T-cell (primary cell): ENCODE measurements around the gene UQCRC2. TPM values are rescaled to one million over a fixed set of nuclear protein-coding genes. Genes with fewer than 3 reads are reported as not detected.
A peak's percentile ranks its signal among the peaks of the same experiment; 100 is the strongest.

ENCODE experiments used
- ATAC-seq, 4 experiments: fragments of 200-7000 bp in 3 of 4; fragments of 150-1000 bp in 1 of 4; cut with Tn5 transposase; replicated peaks in 1 of 4; 1 replicate in 3 of 4; 2 replicates in 1 of 4; pipeline ENCODE4 v1.10.0; 2021; ENCODE audit warnings: moderate library complexity in 3 of 4, mild to moderate bottlenecking in 2 of 4, moderate number of reproducible peaks in 1 of 4
- CTCF ChIA-PET, 2 donors: fragments of 300-600 bp; sonication (Branson Sonifier 250); formaldehyde crosslinking; loops; one replicate each; lab custom pipeline; 2022; ENCODE audit warnings: antibody characterized with exemption in 2 of 2; lab: Charles Lee
- POLR2A ChIA-PET, 2 donors: fragments of 300-600 bp; sonication (Branson Sonifier 250); formaldehyde crosslinking; loops; one replicate each; lab custom pipeline; 2022; ENCODE audit warnings: antibody characterized with exemption in 2 of 2; lab: Charles Lee
- DNase-seq, 35 experiments: peaks; one replicate each; pipeline versions ENCODE4 v3.0.0 to v3.0.0-alpha.2; 2013 to 2023
- H3K27ac ChIP-seq: one replicate; pipeline ENCODE4 v1.5.1; 2013; ENCODE audit warnings: low read length
- H3K27me3 ChIP-seq, 2 experiments: replicated peaks in 1 of 2; 1 replicate in 1 of 2; 2 replicates in 1 of 2; pipeline versions ENCODE4 v1.6.1 to v1.7.0; 2013; ENCODE audit warnings: low read length in 1 of 2, mixed read lengths in 1 of 2; ENCODE audit not compliant: control insufficient read depth in 2 of 2, insufficient read depth in 2 of 2; ENCODE audit errors: extremely low read depth in 1 of 2
- H3K36me3 ChIP-seq, 2 donors: 1 replicate in 1 of 2; 2 replicates in 1 of 2; pipeline versions ENCODE4 v1.6.1 to v1.7.0; 2013; ENCODE audit warnings: low read length in 1 of 2; ENCODE audit not compliant: control insufficient read depth in 2 of 2, insufficient read depth in 1 of 2; ENCODE audit errors: extremely low read depth in 1 of 2
- H3K4me1 ChIP-seq, 2 experiments: 1 replicate in 1 of 2; 2 replicates in 1 of 2; pipeline versions ENCODE4 v1.6.1 to v1.7.0; 2013; ENCODE audit warnings: low read length in 2 of 2, mixed read lengths in 1 of 2; ENCODE audit not compliant: insufficient read depth in 2 of 2, control insufficient read depth in 1 of 2; ENCODE audit errors: extremely low read depth in 1 of 2
- H3K4me3 ChIP-seq, 2 donors: 1 replicate in 1 of 2; 2 replicates in 1 of 2; pipeline versions ENCODE4 v1.5.1 to v1.7.0; 2013; ENCODE audit warnings: mild to moderate bottlenecking in 2 of 2, low read length in 1 of 2, moderate library complexity in 1 of 2; ENCODE audit not compliant: control insufficient read depth in 1 of 2; ENCODE audit errors: extremely low read depth in 1 of 2
- H3K9me3 ChIP-seq: 2 replicates; pipeline ENCODE4 v1.7.0; 2013
- H3K27ac Mint-ChIP-seq, 2 donors: one replicate each; pipeline ENCODE4 v1.8.0; 2020 to 2021; ENCODE audit warnings: mild to moderate bottlenecking in 2 of 2, mixed read lengths in 2 of 2
- H3K27me3 Mint-ChIP-seq, 2 donors: one replicate each; pipeline ENCODE4 v1.8.0; 2021 to 2022; ENCODE audit warnings: mixed read lengths in 2 of 2
- H3K36me3 Mint-ChIP-seq: one replicate; pipeline ENCODE4 v1.8.0; 2021; ENCODE audit warnings: mixed read lengths
- H3K4me1 Mint-ChIP-seq, 3 donors: one replicate each; pipeline ENCODE4 v1.8.0; 2020 to 2022; ENCODE audit warnings: mixed read lengths in 3 of 3, mild to moderate bottlenecking in 1 of 3
- H3K4me3 Mint-ChIP-seq, 3 donors: one replicate each; pipeline ENCODE4 v1.8.0; 2020 to 2022; ENCODE audit warnings: mild to moderate bottlenecking in 3 of 3, mixed read lengths in 3 of 3, moderate library complexity in 3 of 3
- H3K9me3 Mint-ChIP-seq, 3 donors: one replicate each; pipeline ENCODE4 v1.8.0; 2020 to 2022; ENCODE audit warnings: mixed read lengths in 3 of 3
- WGBS: methylation state at CpG from one replicate; pipeline ENCODE4 v1.1.5; 2013; ENCODE audit warnings: missing lambda C conversion rate; ENCODE audit not compliant: insufficient coverage; 5-methylcytosine and 5-hydroxymethylcytosine counted together
- total RNA-seq, 35 experiments: library from RNA in 6 of 35; stranded (reverse) in 6 of 35; fragments of 120-200 nt in 1 of 35; gene quantifications; one replicate each; pipeline versions ENCODE4 v1.2.1 to v1.2.4 and lab custom pipeline; 2013 to 2026

Gene UQCRC2
- total RNA-seq, 5 donors from 2014 or later (not counting 1 experiment from before 2014, with no cell fraction given) = 142 to 201 (median 165) TPM

DNA sequence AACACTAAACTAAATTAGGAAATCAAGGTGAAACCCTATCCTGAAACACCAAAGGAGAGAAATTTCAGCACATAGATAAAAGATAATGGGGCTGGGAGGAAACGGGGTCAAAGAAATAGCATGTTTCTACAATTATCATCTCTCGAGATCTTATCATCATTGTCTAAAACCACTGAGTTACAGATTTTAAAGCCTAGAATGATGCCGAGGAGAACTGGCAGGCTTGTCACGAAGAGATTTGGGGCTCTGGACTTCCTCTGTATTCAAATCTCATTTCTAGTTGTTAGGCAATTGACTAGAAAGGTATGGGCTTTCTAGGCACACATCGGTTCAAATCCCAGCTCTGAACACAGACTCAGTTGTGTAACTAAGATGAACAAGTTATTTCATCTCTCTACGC lies 38.5 kb downstream of the UQCRC2 start:
- Mint-ChIP-seq H3K9me3 (no peaks in the 10 kb centered on the region), H3K4me1 (peaks cover 9 to 28% (median 12%) of the 10 kb centered on the region in 3 donors), H3K36me3 (peaks cover 2% of the 10 kb centered on the region), H3K27ac (peak overlapping the region in 1 of 2 donors; percentile 31), H3K4me3 (no peak overlapping the region), H3K27me3 (no peaks in the 10 kb centered on the region)
- H3K27me3 ChIP-seq = no peaks in the 10 kb centered on the region
- ATAC-seq (no peak), DNase-seq (no peak)
- H3K9me3 ChIP-seq = no peaks in the 10 kb centered on the region
- ChIA-PET POLR2A (no interaction called here), CTCF (interaction anchor here (1.4 to 2.4 kb wide), 2 partner anchors 9 to 86 kb away, joined by 4 to 11 read pairs; partner anchors contain the start of gene PDZD9 (in 1 of the 2))
- no peak overlapping the region for H3K4me3 ChIP-seq
- H3K4me1 ChIP-seq = peaks cover 2 to 4% of the 10 kb centered on the region in 2 experiments
- no peak overlapping the region for H3K27ac ChIP-seq
- H3K36me3 ChIP-seq = peaks cover 0 to under 1% of the 10 kb centered on the region in 2 donors
- WGBS = 20% methylated on average over 1 of the region's 6 CpGs

DNA sequence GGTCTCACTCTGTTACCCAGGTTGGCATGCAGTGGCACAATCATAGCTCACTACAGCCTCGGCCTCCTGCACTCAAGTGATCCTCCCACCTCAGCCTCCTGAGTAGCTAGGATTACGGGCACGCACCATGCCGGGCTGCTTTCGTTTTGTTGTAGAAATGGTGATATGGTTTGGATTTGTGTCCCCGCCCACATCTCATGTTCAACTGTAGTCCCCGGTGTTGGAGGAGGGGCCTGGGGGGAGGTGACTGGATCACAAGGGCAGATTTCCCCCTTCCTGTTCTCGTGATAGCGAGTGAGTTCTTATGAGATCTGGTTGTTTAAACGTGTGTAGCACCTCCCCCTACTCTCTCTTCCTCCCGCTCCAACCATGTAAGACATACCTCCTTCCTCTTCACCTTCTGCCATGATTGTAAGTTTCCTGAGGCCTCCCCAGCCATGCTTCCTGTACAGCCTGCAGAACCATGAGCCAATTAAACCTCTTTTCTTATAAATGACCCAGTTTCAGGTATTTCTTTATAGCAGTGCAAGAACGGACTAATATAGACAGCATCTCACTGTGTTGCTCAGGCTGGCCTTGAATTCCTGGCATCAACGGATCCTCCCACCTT lies 41.8 kb downstream of the UQCRC2 start:
- ATAC-seq (no peak), DNase-seq (no peak)
- no peak overlapping the region for H3K27ac Mint-ChIP-seq
- 100% methylated on average over 2 of the region's 13 CpGs for WGBS
- H3K4me3 Mint-ChIP-seq = no peak overlapping the region
- no peaks in the 10 kb centered on the region for H3K9me3 ChIP-seq
- H3K27ac ChIP-seq = no peak overlapping the region
- H3K9me3 Mint-ChIP-seq = no peaks in the 10 kb centered on the region
- H3K4me3 ChIP-seq = no peak overlapping the region
- H3K4me1 ChIP-seq = peaks cover 2 to 4% of the 10 kb centered on the region in 2 experiments
- peaks cover 9 to 24% (median 10%) of the 10 kb centered on the region in 3 donors for H3K4me1 Mint-ChIP-seq
- H3K27me3 ChIP-seq = peaks cover 0 to 3% of the 10 kb centered on the region in 2 experiments
- no peaks in the 10 kb centered on the region for H3K36me3 Mint-ChIP-seq
- no peaks in the 10 kb centered on the region for H3K27me3 Mint-ChIP-seq
- ChIA-PET CTCF (no interaction called here), POLR2A (interaction anchor here (0.6 to 0.7 kb wide), 2 partner anchors 40 to 304 kb away, joined by 5 to 8 read pairs; no protein-coding TSS in a partner anchor)
- no peaks in the 10 kb centered on the region for H3K36me3 ChIP-seq

DNA sequence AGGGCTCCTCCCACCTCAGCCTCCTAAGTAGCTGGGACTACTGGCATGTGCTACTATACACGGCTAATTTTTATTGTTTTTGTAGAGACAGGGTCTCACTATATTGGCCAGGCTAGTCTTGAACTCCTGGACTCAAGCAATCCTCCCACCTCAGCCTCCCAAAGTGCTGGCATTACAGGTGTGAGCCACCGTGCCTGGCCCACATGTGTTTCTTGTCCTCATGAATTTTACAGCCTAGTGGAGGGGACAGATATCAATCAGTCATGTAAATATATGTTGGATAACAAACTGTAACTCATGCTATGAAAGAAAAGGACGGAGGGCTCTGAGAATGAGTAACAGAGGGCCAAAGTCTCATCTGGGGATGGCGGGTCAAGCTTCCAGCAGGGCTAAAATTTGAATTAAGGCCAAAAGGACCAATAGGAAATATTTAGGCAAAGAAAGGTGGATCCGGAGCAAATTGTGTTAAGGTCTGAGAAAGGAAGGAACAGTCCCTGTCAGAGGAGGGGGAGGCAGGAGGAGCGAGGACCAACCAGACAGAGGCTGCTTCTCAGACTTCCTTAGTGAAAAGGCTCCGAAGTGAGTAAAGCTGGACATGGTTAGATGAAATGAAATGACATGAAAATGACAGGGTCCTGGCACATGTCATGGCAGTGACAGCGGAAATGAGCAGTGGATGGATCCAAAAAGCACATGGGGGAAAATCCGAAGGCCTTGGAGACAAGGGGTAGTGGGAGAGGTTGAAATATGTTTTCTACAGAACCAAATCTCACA lies 43.9 kb downstream of the UQCRC2 start:
- Mint-ChIP-seq H3K4me1 (peaks cover 8 to 18% (median 9%) of the 10 kb centered on the region in 3 donors), H3K9me3 (no peaks in the 10 kb centered on the region), H3K27me3 (peaks cover 0 to 2% of the 10 kb centered on the region in 2 donors), H3K27ac (no peak overlapping the region), H3K4me3 (no peak overlapping the region), H3K36me3 (no peaks in the 10 kb centered on the region)
- 88% methylated on average over 4 of the region's 9 CpGs for WGBS
- Histone ChIP-seq H3K9me3 (no peaks in the 10 kb centered on the region), H3K27ac (no peak overlapping the region), H3K4me1 (peaks cover 0 to 7% of the 10 kb centered on the region in 2 experiments), H3K27me3 (peaks cover 0 to 9% of the 10 kb centered on the region in 2 experiments), H3K36me3 (no peaks in the 10 kb centered on the region), H3K4me3 (no peak overlapping the region)
- ATAC-seq (no peak), DNase-seq (no peak)
- CTCF ChIA-PET = interaction anchor here in 1 of 2 donors (5.8 kb wide), 1 partner anchor 81 kb away, joined by 73 read pairs; no protein-coding TSS in a partner anchor
- POLR2A ChIA-PET = no interaction called here

DNA sequence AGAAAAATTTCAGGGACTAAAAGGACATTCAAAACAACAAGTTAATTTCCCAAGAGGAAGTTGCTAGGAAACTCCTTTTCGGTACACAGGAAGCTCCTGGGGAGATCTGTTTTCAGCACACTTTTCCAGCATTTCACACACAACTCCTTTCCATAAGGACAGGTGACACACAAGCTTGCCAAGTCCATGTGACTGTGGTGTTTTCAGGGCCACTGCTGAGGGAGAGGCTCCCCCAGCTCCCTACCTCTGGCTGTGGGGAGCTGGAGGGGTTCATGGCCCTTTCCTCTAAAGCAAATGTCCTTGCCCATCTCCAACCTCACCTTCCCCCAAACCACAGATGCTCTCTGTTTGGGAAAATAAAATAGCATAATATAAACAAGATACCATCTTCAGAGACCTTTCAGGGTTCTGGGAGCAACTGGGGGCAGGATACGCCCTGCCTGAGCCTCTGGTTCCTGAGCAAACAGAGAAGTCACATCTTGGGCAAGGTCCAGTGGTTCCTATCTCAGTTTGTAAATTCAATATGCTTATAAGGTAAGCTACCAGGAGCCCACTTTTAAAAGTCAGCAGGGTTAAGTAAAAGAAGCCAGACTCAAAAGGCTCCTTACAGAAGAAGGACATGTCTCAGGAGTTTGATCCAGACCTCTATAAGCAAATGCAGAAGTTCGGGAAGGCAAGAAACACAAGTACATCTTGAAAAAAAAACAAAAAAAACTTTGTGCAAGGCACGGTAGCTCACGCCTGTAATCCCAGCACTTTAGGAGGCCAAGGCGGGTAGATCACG lies 44.7 kb downstream of the UQCRC2 start:
- Histone ChIP-seq H3K9me3 (no peaks in the 10 kb centered on the region), H3K27ac (no peak overlapping the region), H3K4me1 (peaks cover 0 to 7% of the 10 kb centered on the region in 2 experiments), H3K4me3 (no peak overlapping the region), H3K27me3 (peaks cover 0 to 9% of the 10 kb centered on the region in 2 experiments), H3K36me3 (no peaks in the 10 kb centered on the region)
- Mint-ChIP-seq H3K9me3 (no peaks in the 10 kb centered on the region), H3K4me1 (peaks cover 8 to 13% (median 9%) of the 10 kb centered on the region in 3 donors), H3K36me3 (no peaks in the 10 kb centered on the region), H3K4me3 (no peak overlapping the region), H3K27me3 (peaks cover 0 to 2% of the 10 kb centered on the region in 2 donors), H3K27ac (no peak overlapping the region)
- POLR2A ChIA-PET = interaction anchor here in 1 of 2 donors (0.8 kb wide), 1 partner anchor 11 kb away, joined by 14 read pairs; no protein-coding TSS in a partner anchor
- CTCF ChIA-PET = interaction anchor here in 1 of 2 donors (0.8 to 5.8 kb wide), 2 partner anchors 80 to 222 kb away, joined by 4 to 73 read pairs; no protein-coding TSS in a partner anchor
- WGBS = 85% methylated on average over 6 of the region's 7 CpGs
- DNase-seq = no peak
- ATAC-seq = no peak

DNA sequence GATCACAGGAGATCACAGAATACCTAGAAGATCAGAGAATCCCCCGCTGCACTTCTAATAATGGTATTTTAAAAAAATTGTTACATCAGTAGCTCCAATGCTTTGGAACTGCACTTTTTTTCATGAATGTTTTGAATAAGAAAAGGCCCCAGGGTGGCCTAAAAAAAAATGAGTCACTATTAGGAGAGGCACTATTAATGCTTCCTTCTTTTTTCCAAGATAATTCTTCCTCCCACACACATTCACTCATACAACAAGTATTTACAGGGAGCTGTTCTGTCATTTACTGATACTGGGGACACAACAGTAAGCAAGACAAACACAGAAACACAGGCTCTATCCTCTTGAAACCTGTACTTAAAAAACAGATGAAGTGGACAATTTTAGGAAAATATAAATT lies 48.4 kb downstream of the UQCRC2 start:
- no peak overlapping the region for H3K27ac Mint-ChIP-seq

More for the DNA sequence above, 48.4 kb downstream of the UQCRC2 start:
- Histone ChIP-seq H3K4me1 (peaks cover 0 to 7% of the 10 kb centered on the region in 2 experiments), H3K36me3 (no peaks in the 10 kb centered on the region), H3K9me3 (no peaks in the 10 kb centered on the region), H3K27me3 (peaks cover 0 to 9% of the 10 kb centered on the region in 2 experiments), H3K4me3 (no peak overlapping the region), H3K27ac (no peak overlapping the region)
- Mint-ChIP-seq H3K27me3 (peaks cover 0 to 2% of the 10 kb centered on the region in 2 donors), H3K9me3 (no peaks in the 10 kb centered on the region), H3K4me3 (peak overlapping the region in 1 of 3 donors; percentile 53), H3K36me3 (no peaks in the 10 kb centered on the region), H3K4me1 (peaks cover 10 to 14% (median 11%) of the 10 kb centered on the region in 3 donors)
- ChIA-PET CTCF (interaction anchor here (0.6 to 5.8 kb wide), 8 partner anchors 8 to 187 kb away, joined by 3 to 73 read pairs (median 7); no protein-coding TSS in a partner anchor), POLR2A (interaction anchor here in 1 of 2 donors (0.7 kb wide), 1 partner anchor 78 kb away, joined by 3 read pairs; no protein-coding TSS in a partner anchor)
- WGBS = no CpG with 5 or more reads among the region's 1 CpG
- peak in 1 of 35 experiments; percentile 8 for DNase-seq
- ATAC-seq = no peak
